Type B pancreatic cell (in vitro differentiated cells): Measurements from ENCODE around the gene SNRPD3. TPM values are rescaled to one million over a fixed set of nuclear protein-coding genes. Genes with fewer than 3 reads are reported as not detected.
"Not testable (repeated sequence)": the region's sequence is repeated elsewhere in the genome, so short reads cannot be mapped to it uniquely, and the experiment has no call there.

Experiments
- DNase-seq: peaks from one replicate; pipeline ENCODE4 v3.0.0; 2021; ENCODE audit warnings: mixed read lengths; ENCODE audit not compliant: unreplicated experiment; ENCODE audit errors: extremely low spot score
- H3K27ac Mint-ChIP-seq: 2 replicates; pipeline ENCODE4 v1.8.0; 2021; ENCODE audit warnings: mild to moderate bottlenecking, mixed read lengths
- H3K27me3 Mint-ChIP-seq: 2 replicates; pipeline ENCODE4 v1.8.0; 2021; ENCODE audit warnings: mixed read lengths
- H3K36me3 Mint-ChIP-seq: 2 replicates; pipeline ENCODE4 v1.8.0; 2021; ENCODE audit warnings: mixed read lengths
- H3K4me1 Mint-ChIP-seq: one replicate; pipeline ENCODE4 v1.8.0; 2021; ENCODE audit warnings: mixed read lengths; ENCODE audit not compliant: unreplicated experiment
- H3K4me3 Mint-ChIP-seq: 2 replicates; pipeline ENCODE4 v1.8.0; 2021; ENCODE audit warnings: mild to moderate bottlenecking, mixed read lengths
- H3K9me3 Mint-ChIP-seq: 2 replicates; pipeline ENCODE4 v1.8.0; 2021; ENCODE audit warnings: mixed read lengths
- total RNA-seq: library from RNA; stranded (reverse); gene quantifications from 2 replicates; pipeline ENCODE4 v1.2.1, GENCODE V29; 2021; ENCODE audit warnings: low replicate concordance
- TF ChIP-seq, protein P1 (sequence below): fragments of 200-600 bp; sonication (generic); conservative IDR thresholded peaks from 2 replicates; pipeline ENCODE4 v1.5.0; 2021; ENCODE audit warnings: antibody characterized with exemption, mild to moderate bottlenecking

SNRPD3 gene
- total RNA-seq, 1 donor from 2014 or later: 114 TPM

DNA sequence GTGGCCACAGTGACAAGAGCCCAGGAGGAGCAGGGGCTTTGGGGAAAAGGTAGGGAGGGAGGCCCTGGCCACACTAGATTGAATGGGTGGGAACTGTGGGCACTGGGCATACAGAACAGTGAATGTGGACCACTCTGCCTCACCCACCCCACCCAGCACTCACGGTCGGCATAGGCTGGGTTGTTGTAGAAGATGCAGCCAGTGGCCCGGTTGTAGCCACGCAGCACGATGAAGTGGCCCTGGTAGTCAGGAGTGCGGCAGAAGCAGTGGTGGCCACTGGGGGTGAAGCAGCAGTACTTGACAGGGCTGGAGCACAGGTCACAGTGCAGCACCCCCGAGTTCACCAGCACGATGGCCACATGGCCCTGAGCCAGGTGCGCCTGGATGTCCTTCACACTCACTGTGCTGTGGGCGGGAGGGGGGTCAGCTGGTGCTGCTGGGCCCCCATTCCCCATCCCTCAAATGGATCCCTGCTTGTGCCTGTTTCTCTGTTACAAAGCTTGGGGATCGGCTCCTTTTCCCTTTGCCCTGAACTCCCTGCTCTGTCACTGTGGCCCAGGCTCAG is 12.0 kb upstream of the SNRPD3 start:
- H3K4me1 Mint-ChIP-seq: no peaks in the 10 kb centered on the region
- peaks cover 10% of the 10 kb centered on the region for H3K36me3 Mint-ChIP-seq
- TF ChIP-seq, protein P1, sequence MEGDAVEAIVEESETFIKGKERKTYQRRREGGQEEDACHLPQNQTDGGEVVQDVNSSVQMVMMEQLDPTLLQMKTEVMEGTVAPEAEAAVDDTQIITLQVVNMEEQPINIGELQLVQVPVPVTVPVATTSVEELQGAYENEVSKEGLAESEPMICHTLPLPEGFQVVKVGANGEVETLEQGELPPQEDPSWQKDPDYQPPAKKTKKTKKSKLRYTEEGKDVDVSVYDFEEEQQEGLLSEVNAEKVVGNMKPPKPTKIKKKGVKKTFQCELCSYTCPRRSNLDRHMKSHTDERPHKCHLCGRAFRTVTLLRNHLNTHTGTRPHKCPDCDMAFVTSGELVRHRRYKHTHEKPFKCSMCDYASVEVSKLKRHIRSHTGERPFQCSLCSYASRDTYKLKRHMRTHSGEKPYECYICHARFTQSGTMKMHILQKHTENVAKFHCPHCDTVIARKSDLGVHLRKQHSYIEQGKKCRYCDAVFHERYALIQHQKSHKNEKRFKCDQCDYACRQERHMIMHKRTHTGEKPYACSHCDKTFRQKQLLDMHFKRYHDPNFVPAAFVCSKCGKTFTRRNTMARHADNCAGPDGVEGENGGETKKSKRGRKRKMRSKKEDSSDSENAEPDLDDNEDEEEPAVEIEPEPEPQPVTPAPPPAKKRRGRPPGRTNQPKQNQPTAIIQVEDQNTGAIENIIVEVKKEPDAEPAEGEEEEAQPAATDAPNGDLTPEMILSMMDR: no peak
- H3K9me3 Mint-ChIP-seq: no peaks in the 10 kb centered on the region
- H3K27me3 Mint-ChIP-seq: no peaks in the 10 kb centered on the region
- no peak overlapping the region for H3K4me3 Mint-ChIP-seq
- no peak for DNase-seq
- H3K27ac Mint-ChIP-seq: no peak overlapping the region

DNA sequence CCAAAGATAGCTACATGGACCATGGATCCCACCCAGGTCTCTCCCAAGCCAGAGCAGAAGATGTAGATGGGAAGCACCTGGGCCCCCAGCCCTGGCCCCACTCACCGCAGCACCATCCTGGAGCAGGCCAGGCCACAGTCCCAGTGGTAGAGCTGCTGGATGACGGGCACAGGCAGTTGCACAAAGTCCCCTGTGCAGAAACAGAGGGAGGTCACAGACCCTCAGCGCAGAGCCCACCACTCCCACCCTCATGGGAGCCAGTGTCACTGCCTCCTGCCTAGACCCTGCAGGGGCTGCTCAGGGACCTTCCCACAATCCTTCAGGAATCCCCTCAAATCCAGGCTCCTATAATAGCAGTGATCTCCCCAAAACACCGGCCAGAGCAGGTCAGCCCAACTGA is 7.0 kb upstream of the SNRPD3 start:
- peaks cover 19% of the 10 kb centered on the region for H3K4me1 Mint-ChIP-seq
- DNase-seq: no peak
- no peaks in the 10 kb centered on the region for H3K9me3 Mint-ChIP-seq
- H3K36me3 Mint-ChIP-seq: peaks cover 5% of the 10 kb centered on the region
- TF ChIP-seq, protein P1: no peak
- no peaks in the 10 kb centered on the region for H3K27me3 Mint-ChIP-seq
- H3K27ac Mint-ChIP-seq: no peak overlapping the region
- H3K4me3 Mint-ChIP-seq: no peak overlapping the region

DNA sequence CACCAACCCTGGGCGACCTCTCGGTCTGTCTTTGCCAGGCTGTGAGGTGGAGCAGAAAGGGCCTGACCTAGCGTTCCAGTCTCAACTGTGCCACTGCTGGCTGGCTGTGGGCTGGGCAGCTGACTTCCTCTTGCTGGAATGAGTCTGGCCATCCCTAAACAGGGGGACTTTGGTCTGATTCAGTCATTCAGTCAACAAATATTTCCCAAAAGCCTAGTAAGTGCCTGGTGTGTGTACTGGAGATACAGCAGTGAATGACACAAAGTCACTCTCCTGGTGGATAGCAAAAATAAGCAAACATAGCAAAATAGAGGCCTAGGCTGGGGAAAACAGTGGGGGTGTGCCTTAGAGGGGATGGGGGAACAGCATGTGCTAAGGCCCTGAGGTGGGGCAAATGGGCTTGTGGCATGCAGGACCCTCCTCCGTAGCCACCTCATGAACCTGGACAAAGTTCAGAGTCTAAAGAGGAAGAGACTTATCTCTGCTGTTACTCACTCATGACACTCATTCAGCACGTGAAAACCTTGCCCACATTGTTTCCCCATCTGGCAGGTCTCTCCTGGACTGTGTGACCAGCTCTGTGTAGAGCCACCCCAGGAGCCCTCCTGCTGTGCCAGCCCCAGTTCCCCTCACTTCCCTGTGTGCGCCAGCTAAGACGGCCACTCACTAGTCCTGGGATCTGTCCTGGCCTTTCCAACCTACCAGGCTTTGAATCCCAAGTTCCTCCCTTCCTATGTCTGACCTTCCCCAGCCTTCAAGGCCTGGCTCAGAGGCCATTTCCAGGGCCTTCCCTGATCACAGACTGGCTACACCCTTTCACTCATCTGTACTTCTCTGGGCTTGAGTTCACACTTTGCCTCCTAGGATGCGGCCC is 5.5 kb upstream of the SNRPD3 start:
- no peaks in the 10 kb centered on the region for H3K9me3 Mint-ChIP-seq
- H3K4me1 Mint-ChIP-seq: peaks cover 24% of the 10 kb centered on the region
- H3K27ac Mint-ChIP-seq: peak overlapping the region; percentile 86
- no peak for DNase-seq
- no peaks in the 10 kb centered on the region for H3K27me3 Mint-ChIP-seq
- TF ChIP-seq, protein P1: no peak
- peaks cover 5% of the 10 kb centered on the region for H3K36me3 Mint-ChIP-seq
- no peak overlapping the region for H3K4me3 Mint-ChIP-seq

DNA sequence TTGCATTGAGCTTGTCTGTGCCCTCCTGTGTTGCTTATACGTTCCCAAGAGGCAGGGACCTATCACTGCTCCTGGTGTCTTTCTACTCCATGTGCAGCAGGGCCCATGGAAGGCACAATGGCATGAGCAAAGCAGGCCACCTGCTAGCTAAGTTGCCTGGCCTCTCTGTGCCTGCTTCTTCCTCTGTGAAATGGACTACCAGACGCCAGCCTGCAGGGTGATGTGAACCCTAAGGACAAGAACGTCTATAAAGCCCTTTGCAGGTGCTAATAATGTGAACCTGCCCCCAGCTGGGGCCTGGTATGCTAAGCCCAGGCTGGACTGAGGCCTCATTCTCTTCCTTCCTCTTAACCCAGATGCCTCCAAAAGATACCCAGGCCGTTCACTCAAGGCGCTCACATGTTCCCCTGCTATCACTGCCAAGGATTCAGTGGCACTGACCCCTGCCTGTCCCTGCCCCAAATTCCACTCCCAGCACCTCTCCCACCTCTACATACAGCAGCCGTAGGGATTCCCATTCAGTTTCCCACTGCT is 4.8 kb upstream of the SNRPD3 start:
- Mint-ChIP-seq H3K9me3 (no peaks in the 10 kb centered on the region), H3K27ac (peak overlapping the region; percentile 86), H3K4me3 (no peak overlapping the region), H3K27me3 (no peaks in the 10 kb centered on the region), H3K36me3 (peaks cover 5% of the 10 kb centered on the region), H3K4me1 (peaks cover 24% of the 10 kb centered on the region)
- TF ChIP-seq, protein P1: no peak
- no peak for DNase-seq

DNA sequence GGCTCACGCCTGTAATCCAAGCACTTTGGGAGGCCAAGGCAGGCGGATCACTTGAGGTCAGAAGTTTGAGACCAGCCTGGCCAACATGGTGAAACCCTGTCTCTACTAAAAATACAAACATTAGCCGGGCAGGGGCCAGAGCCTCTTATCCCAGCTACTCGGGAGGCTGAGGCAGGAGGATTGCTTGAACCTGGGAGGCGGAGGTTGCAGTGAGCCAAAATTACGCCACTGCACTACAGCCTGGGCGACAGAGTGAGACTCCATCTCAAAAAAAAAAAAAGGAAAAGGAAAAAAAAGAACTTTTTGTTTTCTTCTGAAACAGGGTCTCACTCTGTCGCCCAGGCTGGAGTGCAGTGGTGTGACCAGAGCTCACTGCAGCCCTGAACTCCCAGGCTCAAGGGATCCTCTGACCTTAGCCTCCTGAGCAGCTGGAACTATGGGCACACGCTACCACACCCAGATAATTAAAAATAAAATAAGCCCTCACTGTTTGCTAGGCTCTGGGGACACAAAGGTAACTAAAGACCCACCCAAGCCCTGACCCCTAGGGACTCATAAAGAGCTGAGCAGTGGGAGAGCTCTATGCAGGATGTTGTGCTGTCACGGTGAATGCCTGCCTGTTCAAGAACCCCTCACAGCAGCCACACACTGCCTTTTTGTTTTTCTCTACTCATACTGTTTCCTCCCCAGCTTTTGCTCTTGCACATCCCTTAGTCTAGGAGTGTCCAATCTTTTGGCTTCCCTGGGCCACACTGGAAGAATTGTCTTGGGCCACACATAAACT is 3.1 kb upstream of the SNRPD3 start:
- peak overlapping the region; percentile 93 for H3K27ac Mint-ChIP-seq
- not testable (repeated sequence) for H3K27me3 Mint-ChIP-seq, H3K36me3 Mint-ChIP-seq, H3K9me3 Mint-ChIP-seq, DNase-seq
- H3K4me3 Mint-ChIP-seq: peak overlapping the region; percentile 99
- peaks cover 31% of the 10 kb centered on the region for H3K4me1 Mint-ChIP-seq
